Activated naive CD8-positive, alpha-beta T cell treated with anti-CD3 and anti-CD28 coated beads, Interleukin-2, amount 10 ng/mL, durations not matched to agents 7 days and 5 days (primary cell): Measurements from ENCODE around the gene NXNL2. TPM values are rescaled to one million over a fixed set of nuclear protein-coding genes. Genes with fewer than 3 reads are reported as not detected.

Experiments
- ATAC-seq: fragments of 150-1000 bp; cut with Tn5 transposase; one replicate; pipeline ENCODE4 v1.10.0; 2021; ENCODE audit warnings: low read depth, moderate library complexity
- POLR2A ChIA-PET: fragments of 350-600 bp; sonication (Branson Sonifier 250); formaldehyde crosslinking; loops from one replicate; lab custom pipeline; 2021; ENCODE audit warnings: antibody characterized with exemption; lab: Charles Lee
- DNase-seq: peaks from one replicate; pipeline ENCODE4 v3.0.0; 2021
- H3K27ac Mint-ChIP-seq: one replicate; pipeline ENCODE4 v1.8.0; 2022; ENCODE audit warnings: mild to moderate bottlenecking, mixed read lengths
- H3K27me3 Mint-ChIP-seq: one replicate; pipeline ENCODE4 v1.8.0; 2022; ENCODE audit warnings: mild to moderate bottlenecking, moderate library complexity, mixed read lengths
- H3K36me3 Mint-ChIP-seq: one replicate; pipeline ENCODE4 v1.8.0; 2021; ENCODE audit warnings: mild to moderate bottlenecking, mixed read lengths
- H3K4me1 Mint-ChIP-seq: one replicate; pipeline ENCODE4 v1.8.0; 2021; ENCODE audit warnings: mixed read lengths
- H3K4me3 Mint-ChIP-seq: one replicate; pipeline ENCODE4 v1.8.0; 2022; ENCODE audit warnings: mild to moderate bottlenecking, moderate library complexity, mixed read lengths
- H3K9me3 Mint-ChIP-seq: one replicate; pipeline ENCODE4 v1.8.0; 2021; ENCODE audit warnings: mixed read lengths
- total RNA-seq, 2 experiments: library from RNA; stranded (reverse); gene quantifications; one replicate each; pipeline ENCODE4 v1.2.3, GENCODE V29; 2021

The NXNL2 gene
- total RNA-seq, 2 experiments from 2014 or later, result not detected

GRCh38 chr9:88577256-88578120, 42.5 kb downstream of the NXNL2 start:
- H3K36me3 Mint-ChIP-seq, result no peaks in the 10 kb centered on the region

GRCh38 chr9:88578121-88579049, 43.4 kb downstream of the NXNL2 start:
- H3K27ac Mint-ChIP-seq, result no peak overlapping the region
- POLR2A ChIA-PET, result no interaction called here
- no peaks in the 10 kb centered on the region for H3K9me3 Mint-ChIP-seq
- H3K4me3 Mint-ChIP-seq, result peak overlapping the region; percentile 58
- peaks cover 18% of the 10 kb centered on the region for H3K27me3 Mint-ChIP-seq
- H3K4me1 Mint-ChIP-seq, result peaks cover 4% of the 10 kb centered on the region
- DNase-seq (peak; percentile 78), ATAC-seq (peak; percentile 67)
- no peaks in the 10 kb centered on the region for H3K36me3 Mint-ChIP-seq

More at GRCh38 chr9:88577256-88578120, 42.5 kb downstream of the NXNL2 start:
- ATAC-seq (no peak), DNase-seq (no peak)
- Mint-ChIP-seq H3K4me3 (no peak overlapping the region), H3K27me3 (peaks cover 18% of the 10 kb centered on the region), H3K9me3 (no peaks in the 10 kb centered on the region), H3K4me1 (peaks cover 4% of the 10 kb centered on the region), H3K27ac (no peak overlapping the region)
- POLR2A ChIA-PET, result no interaction called here

GRCh38 chr9:88579050-88579715, 44.2 kb downstream of the NXNL2 start:
- POLR2A ChIA-PET, result no interaction called here
- H3K4me3 Mint-ChIP-seq, result no peak overlapping the region

GRCh38 chr9:88580961-88581360, 46.0 kb downstream of the NXNL2 start:
- POLR2A ChIA-PET, result no interaction called here
- Mint-ChIP-seq H3K27ac (no peak overlapping the region), H3K9me3 (no peaks in the 10 kb centered on the region), H3K4me1 (peaks cover 7% of the 10 kb centered on the region), H3K36me3 (no peaks in the 10 kb centered on the region), H3K4me3 (no peak overlapping the region), H3K27me3 (peaks cover 17% of the 10 kb centered on the region)
- no peak for DNase-seq
- ATAC-seq, result no peak

More at GRCh38 chr9:88579050-88579715, 44.2 kb downstream of the NXNL2 start:
- peaks cover 21% of the 10 kb centered on the region for H3K27me3 Mint-ChIP-seq
- no peak overlapping the region for H3K27ac Mint-ChIP-seq
- H3K4me1 Mint-ChIP-seq, result peaks cover 6% of the 10 kb centered on the region
- no peaks in the 10 kb centered on the region for H3K9me3 Mint-ChIP-seq
- DNase-seq (no peak), ATAC-seq (no peak)
- no peaks in the 10 kb centered on the region for H3K36me3 Mint-ChIP-seq

GRCh38 chr9:88583901-88584596, 49.1 kb downstream of the NXNL2 start:
- POLR2A ChIA-PET, result interaction anchor here (0.7 kb wide), 1 partner anchor 101 kb away, joined by 3 read pairs; no protein-coding TSS in a partner anchor
- peaks cover 14% of the 10 kb centered on the region for H3K27me3 Mint-ChIP-seq
- no peaks in the 10 kb centered on the region for H3K9me3 Mint-ChIP-seq
- no peaks in the 10 kb centered on the region for H3K36me3 Mint-ChIP-seq
- DNase-seq, result no peak
- H3K4me1 Mint-ChIP-seq, result peaks cover 4% of the 10 kb centered on the region
- ATAC-seq, result no peak
- H3K27ac Mint-ChIP-seq, result no peak overlapping the region
- H3K4me3 Mint-ChIP-seq, result no peak overlapping the region

- H3K27me3 Mint-ChIP-seq, result peaks cover 17% of the 10 kb centered on the region
- H3K4me3 Mint-ChIP-seq, result no peak overlapping the region
- POLR2A ChIA-PET, result no interaction called here
- H3K27ac Mint-ChIP-seq, result no peak overlapping the region
- DNase-seq (no peak), ATAC-seq (no peak)
- no peaks in the 10 kb centered on the region for H3K36me3 Mint-ChIP-seq
- peaks cover 4% of the 10 kb centered on the region for H3K4me1 Mint-ChIP-seq
- H3K9me3 Mint-ChIP-seq, result no peaks in the 10 kb centered on the region
Observed at GRCh38 chr9:88585426-88585825, 50.4 kb downstream of the NXNL2 start.

- POLR2A ChIA-PET, result no interaction called here
- peaks cover 4% of the 10 kb centered on the region for H3K4me1 Mint-ChIP-seq
- ATAC-seq (no peak), DNase-seq (no peak)
- no peaks in the 10 kb centered on the region for H3K36me3 Mint-ChIP-seq
- no peak overlapping the region for H3K27ac Mint-ChIP-seq
- H3K9me3 Mint-ChIP-seq, result no peaks in the 10 kb centered on the region
- H3K4me3 Mint-ChIP-seq, result no peak overlapping the region
- peaks cover 18% of the 10 kb centered on the region for H3K27me3 Mint-ChIP-seq
Observed at GRCh38 chr9:88586452-88586851, 51.5 kb downstream of the NXNL2 start.

- Mint-ChIP-seq H3K27me3 (peaks cover 18% of the 10 kb centered on the region), H3K27ac (no peak overlapping the region), H3K36me3 (no peaks in the 10 kb centered on the region), H3K9me3 (no peaks in the 10 kb centered on the region), H3K4me1 (peaks cover 4% of the 10 kb centered on the region), H3K4me3 (no peak overlapping the region)
- ATAC-seq (no peak), DNase-seq (no peak)
- POLR2A ChIA-PET, result no interaction called here
Observed at GRCh38 chr9:88587182-88587581, 52.2 kb downstream of the NXNL2 start.

- POLR2A ChIA-PET, result no interaction called here
- Mint-ChIP-seq H3K9me3 (no peaks in the 10 kb centered on the region), H3K4me1 (peaks cover 4% of the 10 kb centered on the region), H3K36me3 (no peaks in the 10 kb centered on the region), H3K27me3 (peaks cover 22% of the 10 kb centered on the region), H3K4me3 (no peak overlapping the region), H3K27ac (no peak overlapping the region)
- ATAC-seq, result no peak
- DNase-seq, result no peak
Observed at GRCh38 chr9:88587885-88588649, 53.1 kb downstream of the NXNL2 start.

- peaks cover 22% of the 10 kb centered on the region for H3K27me3 Mint-ChIP-seq
- DNase-seq, result no peak
- ATAC-seq, result no peak
- H3K36me3 Mint-ChIP-seq, result no peaks in the 10 kb centered on the region
- no peak overlapping the region for H3K4me3 Mint-ChIP-seq
- H3K9me3 Mint-ChIP-seq, result no peaks in the 10 kb centered on the region
- peaks cover 4% of the 10 kb centered on the region for H3K4me1 Mint-ChIP-seq
- POLR2A ChIA-PET, result no interaction called here
- no peak overlapping the region for H3K27ac Mint-ChIP-seq
Observed at GRCh38 chr9:88589656-88590055, 54.7 kb downstream of the NXNL2 start.

- ATAC-seq, result no peak
- Mint-ChIP-seq H3K27me3 (peaks cover 19% of the 10 kb centered on the region), H3K4me1 (peaks cover 4% of the 10 kb centered on the region), H3K27ac (no peak overlapping the region), H3K4me3 (no peak overlapping the region), H3K9me3 (no peaks in the 10 kb centered on the region), H3K36me3 (no peaks in the 10 kb centered on the region)
- POLR2A ChIA-PET, result no interaction called here
- DNase-seq, result no peak
Observed at GRCh38 chr9:88590558-88591146, 55.7 kb downstream of the NXNL2 start.
